ENCODE results near the gene DIRAS1.

DIRAS1 gene

DNA sequence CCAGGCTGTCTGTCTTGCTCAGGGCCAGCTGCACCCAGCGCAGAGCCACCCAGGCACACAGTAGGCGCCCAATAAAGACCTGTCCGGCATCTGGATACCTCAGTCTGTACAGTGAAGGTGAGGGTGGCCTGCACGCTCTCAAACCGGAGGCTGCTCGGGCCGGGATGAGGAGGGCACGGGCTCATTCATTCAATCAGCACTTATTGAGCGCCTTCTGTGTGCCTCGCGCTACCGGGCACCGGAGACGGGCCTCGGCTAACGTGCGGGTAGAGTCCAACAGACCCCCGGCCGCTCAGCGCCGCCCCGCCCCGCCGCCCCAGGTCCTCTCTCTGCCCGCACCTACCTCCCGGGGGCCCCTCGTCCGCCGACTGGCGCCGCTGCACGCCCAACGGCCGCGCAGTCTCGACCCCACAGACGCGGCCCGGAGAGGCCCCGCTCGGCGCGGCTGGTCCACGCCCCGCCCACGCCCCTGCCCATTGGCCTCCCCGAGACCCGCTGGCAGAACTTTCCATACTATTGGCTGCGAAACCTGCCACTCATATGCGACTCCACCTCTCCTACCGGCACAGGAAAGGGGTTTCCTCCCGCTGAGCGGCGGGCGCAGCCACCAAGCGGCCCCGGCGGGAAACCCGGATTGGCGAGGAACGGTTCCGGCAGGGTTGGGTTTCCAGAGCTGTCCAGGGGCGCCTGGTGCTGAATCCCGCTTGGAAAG, 18.6 kb upstream of the DIRAS1 start, which contains the start of gene SLC39A3:
Gene SLC39A3 (minus strand): TSS at position 416 of the 712 bp plus-strand sequence. CDS start 2,760 bp downstream, outside the sequence.
- H3K4me3 Mint-ChIP-seq: peak within 1 kb of the TSS; percentile 80
- intact Hi-C loops (cut with micrococcal nuclease): loop anchor here (1.0 kb wide), 2 partner anchors 10 to 46 kb away; partner anchors contain the start of gene THOP1

DNA sequence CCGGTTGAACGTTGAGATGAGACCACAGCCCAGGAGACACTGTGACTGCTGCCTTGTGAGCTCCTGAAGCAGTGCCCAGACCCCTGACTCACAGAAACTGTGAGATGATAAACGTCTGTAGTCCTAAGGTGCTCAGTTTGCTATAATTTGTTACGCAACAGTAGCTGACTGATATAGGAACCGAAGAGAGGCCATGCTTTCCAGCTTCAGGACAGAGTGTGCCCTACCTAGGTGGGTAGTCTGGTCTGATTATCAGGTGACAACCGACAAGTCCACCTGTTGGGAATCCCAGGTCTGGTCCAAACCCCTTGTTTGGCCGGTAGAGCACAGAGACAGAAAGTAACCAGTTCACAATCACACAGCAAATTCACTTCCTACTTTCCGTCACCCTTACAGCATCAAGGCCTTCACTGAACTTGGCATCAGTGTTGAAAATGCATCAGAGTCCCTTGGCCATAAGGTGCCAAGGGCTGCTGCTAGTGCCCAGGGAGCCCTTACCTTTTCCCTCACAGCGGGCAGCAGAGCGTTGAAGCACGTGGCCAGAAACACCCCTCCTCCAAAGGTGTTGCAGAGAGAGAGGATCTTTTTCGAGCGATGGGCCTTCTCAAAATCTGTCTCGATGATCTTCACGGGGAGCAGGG, 15.5 kb upstream of the DIRAS1 start:
- Mint-ChIP-seq H3K27ac (no peak overlapping the region), H3K4me1 (ENCODE audit: low read depth) (peaks cover 29% of the 10 kb centered on the region), H3K27me3 (peaks cover 8% of the 10 kb centered on the region), H3K9me3 (no peaks in the 10 kb centered on the region), H3K36me3 (ENCODE audit: low read depth) (peaks cover 58% of the 10 kb centered on the region), H3K4me3 (no peak overlapping the region)
- intact Hi-C loops (cut with micrococcal nuclease): no loop called here

More for the DNA sequence above, 18.6 kb upstream of the DIRAS1 start, which contains the start of gene SLC39A3:
- Mint-ChIP-seq H3K27ac (peak within 1 kb of the TSS; percentile 61), H3K9me3 (no peaks in the 10 kb centered on the region), H3K4me1 (ENCODE audit: low read depth) (peaks cover 29% of the 10 kb centered on the region), H3K36me3 (ENCODE audit: low read depth) (peaks cover 28% of the 10 kb centered on the region), H3K27me3 (peaks cover 24% of the 10 kb centered on the region)

DNA sequence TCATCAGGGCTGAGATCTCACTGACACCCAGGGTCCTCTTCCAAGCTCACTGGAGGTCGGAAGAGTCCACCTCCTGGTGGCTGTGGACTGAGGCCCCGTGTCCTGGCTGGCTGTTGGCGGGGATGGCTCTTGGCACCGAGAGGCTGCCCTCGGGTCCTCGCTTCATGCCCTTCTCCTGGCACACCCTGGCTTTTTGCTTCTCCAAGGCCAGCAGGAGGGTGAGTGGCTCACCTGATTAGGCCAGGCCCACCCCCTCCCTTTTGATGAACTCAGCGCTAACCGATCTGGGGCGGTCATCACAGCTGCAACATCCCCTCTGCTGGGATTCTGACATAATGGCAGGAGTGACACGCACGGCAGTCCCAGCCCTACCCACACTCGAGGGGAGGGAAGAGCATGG, 14.2 kb upstream of the DIRAS1 start:
- intact Hi-C loops (cut with micrococcal nuclease): no loop called here
- H3K9me3 Mint-ChIP-seq: no peaks in the 10 kb centered on the region
- H3K27ac Mint-ChIP-seq: no peak overlapping the region
- peaks cover 29% of the 10 kb centered on the region for H3K4me1 Mint-ChIP-seq (ENCODE audit: low read depth)
- no peaks in the 10 kb centered on the region for H3K27me3 Mint-ChIP-seq
- no peak overlapping the region for H3K4me3 Mint-ChIP-seq
- H3K36me3 Mint-ChIP-seq (ENCODE audit: low read depth): peaks cover 67% of the 10 kb centered on the region

DNA sequence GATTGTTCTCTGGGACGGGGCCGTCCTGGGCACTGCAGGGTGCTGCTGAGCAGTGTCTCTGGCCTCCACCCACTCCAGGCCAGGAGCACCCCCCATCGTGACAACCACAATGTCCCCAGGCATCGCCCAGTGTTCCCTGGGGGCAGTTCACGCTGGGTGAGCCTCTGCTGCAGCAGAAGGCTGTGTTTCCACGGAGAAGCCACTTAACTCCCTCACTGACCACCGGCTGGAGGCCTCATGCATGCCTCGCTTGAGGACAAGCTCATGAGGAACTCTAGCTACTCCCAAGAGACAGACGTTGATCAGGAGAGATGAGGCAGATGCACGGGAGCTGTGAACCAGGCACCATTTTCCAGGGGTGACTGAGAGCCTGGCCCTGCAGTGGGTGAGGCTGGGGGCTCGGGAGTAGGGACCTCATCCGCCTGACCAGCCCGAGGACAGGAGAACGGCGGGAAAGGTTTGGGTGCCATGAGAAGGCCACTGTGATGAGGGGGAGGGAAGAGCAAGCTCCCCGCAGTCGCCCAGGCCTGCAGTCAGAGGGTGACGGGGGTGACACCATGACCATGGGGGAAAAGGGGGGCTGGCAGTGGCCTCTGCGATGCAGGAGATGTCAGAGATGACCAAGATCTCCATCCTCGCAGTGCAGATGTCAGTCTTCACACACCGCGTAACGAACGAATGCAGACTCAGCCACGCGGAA, 13.6 kb upstream of the DIRAS1 start:
- no peak overlapping the region for H3K27ac Mint-ChIP-seq
- no peaks in the 10 kb centered on the region for H3K27me3 Mint-ChIP-seq
- H3K4me1 Mint-ChIP-seq (ENCODE audit: low read depth): peaks cover 24% of the 10 kb centered on the region
- H3K4me3 Mint-ChIP-seq: no peak overlapping the region
- intact Hi-C loops (cut with micrococcal nuclease): no loop called here
- no peaks in the 10 kb centered on the region for H3K9me3 Mint-ChIP-seq
- H3K36me3 Mint-ChIP-seq (ENCODE audit: low read depth): peaks cover 67% of the 10 kb centered on the region

DNA sequence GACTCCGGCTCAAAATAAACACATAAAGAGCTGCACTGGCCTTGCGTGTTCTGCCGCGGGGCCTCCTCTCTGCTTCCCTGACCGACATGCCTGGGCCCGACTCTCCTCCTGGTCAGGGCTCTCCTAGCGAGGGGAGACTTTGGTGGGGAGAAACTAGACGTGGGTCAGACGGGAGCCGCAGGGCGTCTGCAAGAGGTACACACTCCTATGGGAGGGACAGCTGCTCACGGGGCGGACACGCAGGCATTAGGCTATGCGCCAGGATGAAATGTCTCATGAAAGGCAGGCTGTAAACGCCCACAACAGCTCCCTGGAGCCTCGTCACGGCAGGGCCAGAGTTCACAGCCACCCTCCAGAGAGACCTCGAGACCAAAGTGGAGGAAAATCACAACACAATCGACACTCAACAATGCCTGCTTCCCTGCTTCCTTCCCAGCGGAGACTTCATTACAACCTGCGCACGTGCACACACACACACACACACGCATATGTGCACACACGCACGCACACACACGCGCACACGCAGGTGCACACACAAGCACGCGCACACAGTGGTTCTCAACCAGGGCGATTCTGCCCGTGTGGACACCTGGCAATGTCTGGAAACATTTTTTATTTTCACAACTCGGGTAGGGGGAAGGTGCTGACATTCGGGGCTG, 12.9 kb upstream of the DIRAS1 start:
- H3K4me1 Mint-ChIP-seq (ENCODE audit: low read depth): peaks cover 20% of the 10 kb centered on the region
- intact Hi-C loops (cut with micrococcal nuclease): no loop called here

DNA sequence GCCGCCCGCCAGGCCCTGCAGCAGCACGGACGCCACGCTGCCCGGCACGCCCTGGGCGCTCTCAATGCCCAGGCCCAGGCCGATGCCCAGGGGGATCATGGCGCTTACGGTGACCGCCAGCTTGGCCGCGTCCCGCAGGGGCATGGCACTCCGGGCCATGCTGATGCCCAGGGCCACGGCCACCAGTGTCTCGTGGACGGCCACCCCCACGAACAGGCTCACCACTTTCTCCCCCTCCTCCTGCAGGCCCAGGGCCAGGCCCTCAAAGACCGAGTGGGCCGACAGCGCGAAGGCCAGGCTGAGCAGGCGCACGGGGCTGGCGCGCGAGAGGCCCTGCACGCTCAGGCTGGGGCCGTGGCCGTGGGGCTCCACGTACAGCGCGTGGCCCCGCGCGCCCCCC, 11.7 kb upstream of the DIRAS1 start:
- intact Hi-C loops (cut with micrococcal nuclease): no loop called here
- Mint-ChIP-seq H3K4me3 (no peak overlapping the region), H3K4me1 (ENCODE audit: low read depth) (peaks cover 12% of the 10 kb centered on the region), H3K36me3 (ENCODE audit: low read depth) (peaks cover 67% of the 10 kb centered on the region), H3K27ac (no peak overlapping the region), H3K27me3 (peaks cover 7% of the 10 kb centered on the region), H3K9me3 (no peaks in the 10 kb centered on the region)

More for the DNA sequence above, 12.9 kb upstream of the DIRAS1 start:
- no peaks in the 10 kb centered on the region for H3K27me3 Mint-ChIP-seq
- H3K36me3 Mint-ChIP-seq (ENCODE audit: low read depth): peaks cover 67% of the 10 kb centered on the region
- no peak overlapping the region for H3K27ac Mint-ChIP-seq
- no peaks in the 10 kb centered on the region for H3K9me3 Mint-ChIP-seq
- no peak overlapping the region for H3K4me3 Mint-ChIP-seq

DNA sequence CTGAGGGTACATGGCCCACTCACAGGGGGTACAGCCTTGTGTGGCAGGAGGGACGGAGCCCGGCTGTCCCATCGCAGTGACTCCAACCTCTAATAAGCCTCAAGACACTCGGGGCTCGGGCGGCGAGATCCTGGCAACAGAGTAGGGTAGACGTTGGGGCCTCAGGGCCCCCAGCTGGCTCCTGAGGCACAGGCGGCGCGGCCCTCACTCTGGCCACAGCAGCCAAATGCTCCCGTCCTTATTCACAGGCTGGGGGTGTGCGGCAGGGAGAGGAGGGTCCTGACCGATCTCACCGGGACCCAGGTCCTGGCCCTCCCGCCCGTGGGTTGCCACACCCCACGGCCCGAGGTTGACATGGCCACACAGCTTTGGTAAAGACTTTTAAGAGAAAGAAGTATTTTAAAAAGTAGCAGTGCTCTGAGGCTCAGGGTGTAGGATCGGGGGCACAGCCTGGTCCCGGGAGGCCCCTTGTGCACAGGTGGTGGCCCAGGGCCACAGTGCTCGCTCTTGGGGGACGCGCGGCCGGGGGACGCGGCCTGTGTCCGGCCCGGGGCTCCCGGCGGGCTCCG, 11.1 kb upstream of the DIRAS1 start:
- no peak overlapping the region for H3K4me3 Mint-ChIP-seq
- peaks cover 64% of the 10 kb centered on the region for H3K36me3 Mint-ChIP-seq (ENCODE audit: low read depth)
- H3K27ac Mint-ChIP-seq: no peak overlapping the region
- no peaks in the 10 kb centered on the region for H3K9me3 Mint-ChIP-seq
- peaks cover 9% of the 10 kb centered on the region for H3K4me1 Mint-ChIP-seq (ENCODE audit: low read depth)
- intact Hi-C loops (cut with micrococcal nuclease): no loop called here
- peaks cover 14% of the 10 kb centered on the region for H3K27me3 Mint-ChIP-seq

DNA sequence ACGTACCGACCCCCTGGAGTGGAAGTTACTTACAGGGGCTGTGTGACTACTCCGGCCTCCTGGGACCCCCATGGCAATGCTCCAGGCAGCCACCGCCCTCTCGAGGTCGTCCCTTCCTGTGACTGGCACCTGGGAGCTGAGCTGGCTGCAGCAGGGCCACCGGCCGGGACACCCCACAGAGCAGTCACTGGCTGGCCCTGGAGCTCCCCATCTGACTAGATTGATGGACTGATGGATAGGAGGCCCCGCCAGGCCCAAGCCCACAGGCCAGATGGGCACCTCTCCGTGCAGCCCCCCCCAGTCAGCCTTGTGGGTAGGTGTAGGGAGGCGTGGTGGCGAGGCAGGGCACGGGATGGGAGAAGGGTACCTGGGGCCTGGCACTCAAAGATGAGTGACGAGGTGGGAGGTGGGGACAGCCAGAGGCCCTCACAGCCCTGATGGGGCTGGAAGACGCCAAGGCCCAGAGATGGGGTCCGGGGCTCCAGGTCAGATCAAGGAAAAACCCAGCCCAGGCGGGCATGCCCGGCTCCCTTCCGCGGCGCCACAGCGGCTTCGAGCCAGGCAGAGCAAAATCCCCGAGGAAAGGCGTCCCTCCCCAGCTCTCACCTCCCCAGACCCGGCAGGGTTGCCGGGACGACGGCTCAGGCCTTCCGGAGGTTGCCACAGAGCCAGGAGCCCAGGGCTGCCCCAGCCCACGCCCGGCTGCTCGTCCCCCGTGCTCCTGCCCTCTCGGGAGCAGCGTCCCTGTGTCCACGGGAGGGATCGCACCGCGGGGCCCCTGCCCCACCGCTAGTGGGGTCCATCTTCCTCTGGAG, 10.2 kb upstream of the DIRAS1 start:
- Mint-ChIP-seq H3K27ac (no peak overlapping the region), H3K9me3 (no peaks in the 10 kb centered on the region), H3K27me3 (peaks cover 22% of the 10 kb centered on the region), H3K4me1 (ENCODE audit: low read depth) (peaks cover under 1% of the 10 kb centered on the region), H3K36me3 (ENCODE audit: low read depth) (peaks cover 56% of the 10 kb centered on the region), H3K4me3 (no peak overlapping the region)
- intact Hi-C loops (cut with micrococcal nuclease): no loop called here

DNA sequence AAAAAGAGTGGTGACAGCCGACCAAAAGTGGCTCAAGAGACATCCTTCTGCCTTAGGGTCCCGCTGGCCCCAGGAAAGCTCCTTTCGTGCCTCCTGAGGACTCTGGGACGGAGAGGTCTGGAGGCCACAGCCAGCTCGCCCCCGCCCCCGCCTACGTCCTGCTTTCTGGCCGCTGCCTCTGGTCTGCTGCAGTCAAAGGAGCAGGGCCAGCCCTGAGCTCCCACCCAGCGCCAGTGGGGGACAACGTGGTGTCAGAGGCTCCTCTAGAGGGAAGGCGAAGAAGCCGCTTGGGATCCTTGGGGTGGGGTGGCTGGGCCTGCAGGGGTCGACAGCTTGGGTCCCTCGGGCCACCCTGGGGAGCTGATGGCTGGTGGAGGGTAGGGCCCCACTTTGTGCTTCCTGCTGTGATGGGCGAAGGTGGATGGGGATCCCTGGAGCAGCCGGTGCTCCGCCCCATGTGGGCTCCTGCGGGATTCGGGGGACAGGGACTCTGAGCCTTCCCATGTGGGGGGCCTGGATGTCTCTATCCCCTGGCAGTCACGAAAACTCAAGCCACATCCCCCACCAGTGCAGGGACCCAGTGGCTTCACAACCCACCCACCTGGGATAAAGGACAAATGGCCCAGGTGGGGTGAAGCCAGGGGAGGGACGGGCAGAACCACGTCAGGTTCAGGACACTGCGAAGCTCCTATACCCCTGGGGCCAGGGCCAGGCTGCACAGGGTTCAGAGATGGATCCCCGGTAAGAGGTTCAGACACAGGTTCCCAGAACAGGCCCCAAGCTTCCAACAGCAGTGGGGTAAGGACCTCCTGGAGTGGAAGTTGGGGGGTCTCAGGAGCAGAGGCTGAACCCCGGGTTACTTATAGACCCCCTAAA, 9.0 kb upstream of the DIRAS1 start:
- Mint-ChIP-seq H3K27ac (no peak overlapping the region), H3K27me3 (peaks cover 31% of the 10 kb centered on the region), H3K36me3 (ENCODE audit: low read depth) (peaks cover 44% of the 10 kb centered on the region), H3K9me3 (no peaks in the 10 kb centered on the region), H3K4me1 (ENCODE audit: low read depth) (no peaks in the 10 kb centered on the region), H3K4me3 (no peak overlapping the region)
- intact Hi-C loops (cut with micrococcal nuclease): no loop called here

DNA sequence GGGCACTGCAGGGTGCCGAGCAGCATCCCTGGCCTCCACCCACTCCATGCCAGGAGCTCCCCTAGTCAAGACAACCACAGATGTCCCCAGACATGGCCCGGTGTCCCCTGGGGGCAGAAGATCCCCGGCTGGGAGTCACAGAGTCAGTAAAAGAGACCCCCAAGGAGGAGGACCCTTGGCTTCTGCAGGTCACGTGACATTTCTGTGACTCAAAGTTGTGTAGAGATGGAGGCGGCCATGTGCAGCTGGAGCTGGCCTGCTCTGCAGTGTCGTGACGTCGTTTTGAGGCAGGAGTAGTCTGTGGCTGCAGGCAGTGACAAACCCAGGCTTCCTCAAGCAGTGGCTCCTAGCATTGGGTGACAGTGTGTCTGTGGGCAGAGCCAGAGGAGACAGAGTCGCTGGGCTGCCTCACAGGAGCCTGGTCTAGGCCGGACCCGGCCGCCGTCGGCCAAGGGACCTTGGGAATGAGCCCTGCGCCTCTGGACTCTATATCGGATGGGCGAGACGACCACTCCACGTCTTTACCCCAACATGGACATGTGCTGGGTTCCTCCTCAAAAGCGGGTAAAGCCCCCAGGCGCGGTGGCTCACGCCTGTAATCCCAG, 7.7 kb upstream of the DIRAS1 start:
- H3K4me3 Mint-ChIP-seq: no peak overlapping the region
- no peak overlapping the region for H3K27ac Mint-ChIP-seq
- H3K9me3 Mint-ChIP-seq: no peaks in the 10 kb centered on the region
- no peaks in the 10 kb centered on the region for H3K4me1 Mint-ChIP-seq (ENCODE audit: low read depth)
- intact Hi-C loops (cut with micrococcal nuclease): no loop called here
- peaks cover 31% of the 10 kb centered on the region for H3K36me3 Mint-ChIP-seq (ENCODE audit: low read depth)
- H3K27me3 Mint-ChIP-seq: peaks cover 38% of the 10 kb centered on the region

DNA sequence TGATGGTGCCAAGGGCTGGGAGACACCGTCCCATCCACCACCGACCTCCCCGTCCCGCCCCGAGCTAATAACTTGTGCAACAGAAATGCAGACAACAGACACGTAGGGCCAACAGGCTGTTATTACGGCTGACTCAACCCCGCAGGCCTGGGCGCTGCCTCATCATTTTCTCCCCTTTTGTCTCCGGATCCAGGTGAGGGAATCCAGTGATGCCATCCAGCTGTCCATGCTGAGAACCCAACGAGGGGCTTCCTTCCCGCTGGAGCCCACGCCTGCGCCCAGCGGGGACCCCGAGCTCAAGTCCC, 6.4 kb upstream of the DIRAS1 start:
- peaks cover 18% of the 10 kb centered on the region for H3K36me3 Mint-ChIP-seq (ENCODE audit: low read depth)
- H3K27ac Mint-ChIP-seq: no peak overlapping the region
- H3K4me1 Mint-ChIP-seq (ENCODE audit: low read depth): peaks cover 5% of the 10 kb centered on the region
- H3K4me3 Mint-ChIP-seq: no peak overlapping the region
- intact Hi-C loops (cut with micrococcal nuclease): no loop called here
- no peaks in the 10 kb centered on the region for H3K9me3 Mint-ChIP-seq
- H3K27me3 Mint-ChIP-seq: peaks cover 45% of the 10 kb centered on the region
